K562 (cell line): ENCODE data around the gene TGM3. TPM values are rescaled to one million over a fixed set of nuclear protein-coding genes. Genes with fewer than 3 reads are reported as not detected.

Experiments
- ATAC-seq: fragments of 200-7000 bp; cut with Tn5 transposase; 3 replicates; pipeline ENCODE4 v1.9.1; 2020; ENCODE audit warnings: moderate library complexity
- BruUV-seq: library from RNA; stranded (reverse); fragments of 400-500 nt; replicated peaks from 2 replicates; lab custom pipeline; 2021; lab: Mats Ljungman, UMichigan
- CTCF ChIA-PET: fragments of 300-600 bp; formaldehyde crosslinking; extraction: SDS; loops from one replicate; lab custom pipeline; 2021; ENCODE audit warnings: low intra/inter-chr PET ratio; lab: Yijun Ruan, JAX
- POLR2A ChIA-PET: fragments of 300-600, 350-650 bp; sonication (Branson Sonifier 250); formaldehyde crosslinking; extraction: SDS; loops from one replicate; lab custom pipeline; 2021; ENCODE audit warnings: antibody characterized with exemption, inconsistent platforms; lab: Yijun Ruan, JAX
- DNase-seq, 4 experiments: peaks; one replicate each; pipeline versions ENCODE4 v3.0.0 to v3.0.0-alpha.2; 2011 to 2018; ENCODE audit warnings: low spot score in 3 of 4, mixed read lengths in 3 of 4; ENCODE audit errors: extremely low read depth in 1 of 4
- FAIRE-seq: peaks from 2 replicates; lab custom pipeline; 2011; peaks lifted over from hg19 to GRCh38; lab: Jason Lieb, UNC
- H2AFZ ChIP-seq: 2 replicates; pipeline ENCODE4 v1.6.0; 2011; ENCODE audit warnings: low read depth, low read length, control low read depth, inconsistent platforms
- H3K27ac ChIP-seq: fragments of 200-600 bp; 3 replicates; pipeline ENCODE4 v1.8.0; 2011; ENCODE audit warnings: low read depth, mild to moderate bottlenecking, control low read depth, inconsistent platforms, low read length, moderate library complexity, mixed read lengths; ENCODE audit errors: extremely low read depth
- H3K27me3 ChIP-seq, 2 experiments: fragments of 300-600 bp in 1 of 2; 2 replicates in 1 of 2; 3 replicates in 1 of 2; pipeline versions ENCODE4 v1.6.0 to v1.8.0; 2011; ENCODE audit warnings: inconsistent platforms in 2 of 2, low read length in 2 of 2, mild to moderate bottlenecking in 1 of 2, mixed read lengths in 1 of 2, moderate library complexity in 1 of 2; ENCODE audit not compliant: control insufficient read depth in 2 of 2, insufficient read depth in 2 of 2
- H3K36me3 ChIP-seq: fragments of 300-600 bp; 3 replicates; pipeline ENCODE4 v1.8.0; 2011; ENCODE audit warnings: mild to moderate bottlenecking, low read length, inconsistent platforms; ENCODE audit not compliant: control insufficient read depth, insufficient read depth
- H3K4me1 ChIP-seq, 2 experiments: fragments of 200-600 bp in 1 of 2; replicated peaks in 1 of 2; 2 replicates in 1 of 2; 3 replicates in 1 of 2; pipeline versions ENCODE4 v1.5.1 to v1.8.0; 2011; ENCODE audit warnings: inconsistent platforms in 2 of 2, low read length in 2 of 2, mild to moderate bottlenecking in 1 of 2, mixed read lengths in 1 of 2, moderate library complexity in 1 of 2; ENCODE audit not compliant: control insufficient read depth in 2 of 2, insufficient read depth in 2 of 2
- H3K4me2 ChIP-seq: 2 replicates; pipeline ENCODE4 v1.6.1; 2011; ENCODE audit warnings: low read length, control low read depth, inconsistent platforms, mixed read lengths; ENCODE audit not compliant: insufficient read depth
- H3K4me3 ChIP-seq: fragments of 200-600 bp; sonication (generic), shearing (Covaris generic); 2 replicates; pipeline ENCODE4 v1.5.1; 2016; ENCODE audit warnings: control low read depth, inconsistent platforms
- H3K79me2 ChIP-seq: fragments of 200-600 bp; 3 replicates; pipeline ENCODE4 v1.8.0; 2011; ENCODE audit warnings: low read length, inconsistent platforms; ENCODE audit not compliant: control insufficient read depth, insufficient read depth
- H3K9ac ChIP-seq, 2 experiments: 2 replicates each; pipeline versions ENCODE4 v1.6.0 to v1.6.1; 2011; ENCODE audit warnings: low read depth in 2 of 2, low read length in 2 of 2, control low read depth in 1 of 2, inconsistent platforms in 1 of 2, mild to moderate bottlenecking in 1 of 2, mixed read lengths in 1 of 2; ENCODE audit not compliant: insufficient read depth in 1 of 2
- H3K9me1 ChIP-seq: one replicate; pipeline ENCODE4 v1.6.0; 2011; ENCODE audit warnings: inconsistent platforms, mild to moderate bottlenecking, low read length, moderate library complexity; ENCODE audit not compliant: control insufficient read depth, insufficient read depth
- H3K9me3 ChIP-seq: replicated peaks from 2 replicates; pipeline ENCODE4 v1.5.1; 2011; ENCODE audit warnings: low read depth, low read length, inconsistent platforms; ENCODE audit not compliant: control insufficient read depth, insufficient read depth
- H4K20me1 ChIP-seq: replicated peaks from 2 replicates; pipeline ENCODE4 v1.6.1; 2011; ENCODE audit warnings: low read length, inconsistent platforms, mixed read lengths; ENCODE audit not compliant: control insufficient read depth, insufficient read depth
- BRD9 ChIP-seq: fragments of 450-650 bp; IDR thresholded peaks from 2 replicates; pipeline ENCODE4 v1.6.1; 2018; ENCODE audit warnings: low read depth; ENCODE audit not compliant: partially characterized antibody
- CAMTA2 ChIP-seq: fragments of 250-450 bp; sonication (Bioruptor Pico); conservative IDR thresholded peaks from 2 replicates; pipeline ENCODE4 v1.5.1; 2022
- CBX3 ChIP-seq, 2 experiments: IDR thresholded peaks; 1 replicate in 1 of 2; 2 replicates in 1 of 2; pipeline ENCODE4 v1.6.1; 2012; ENCODE audit warnings: inconsistent platforms in 2 of 2, low read length in 2 of 2, borderline replicate concordance in 1 of 2, control low read depth in 1 of 2
- COPS2 ChIP-seq: fragments of 450-650 bp; conservative IDR thresholded peaks from 2 replicates; pipeline ENCODE4 v1.6.1; 2016; ENCODE audit warnings: mild to moderate bottlenecking, moderate library complexity
- E2F3 ChIP-seq: fragments of 250-450 bp; sonication (Bioruptor Pico); IDR thresholded peaks from 2 replicates; pipeline ENCODE4 v1.4.0; 2020; ENCODE audit warnings: mild to moderate bottlenecking
- KDM5B ChIP-seq: fragments of 200-600 bp; sonication (generic); IDR thresholded peaks from 2 replicates; pipeline ENCODE4 v1.6.1; 2012; ENCODE audit warnings: low read depth, mild to moderate bottlenecking, moderate library complexity, low read length, control low read depth, inconsistent platforms; ENCODE audit not compliant: insufficient replicate concordance
- KLF1 ChIP-seq: fragments of 450-650 bp; IDR thresholded peaks from 2 replicates; pipeline ENCODE4 v1.6.1; 2016; ENCODE audit warnings: missing genetic modification characterization, missing compliant biosample characterization
- KLF6 ChIP-seq: fragments of 250-450 bp; sonication (Bioruptor Pico); IDR thresholded peaks from 2 replicates; pipeline ENCODE4 v1.4.0; 2020; ENCODE audit warnings: mild to moderate bottlenecking, moderate library complexity, borderline replicate concordance
- MEF2D ChIP-seq: conservative IDR thresholded peaks from 2 replicates; pipeline ENCODE4 v1.6.1; 2016; ENCODE audit warnings: low read depth, missing genetic modification characterization, missing compliant biosample characterization
- NUFIP1 ChIP-seq: fragments of 450-650 bp; IDR thresholded peaks from 2 replicates; pipeline ENCODE4 v1.6.1; 2018; ENCODE audit not compliant: partially characterized antibody
- POLR2H ChIP-seq: IDR thresholded peaks from 2 replicates; pipeline ENCODE4 v1.6.1; 2016; ENCODE audit warnings: missing genetic modification characterization, low read depth, mild to moderate bottlenecking, control low read depth, missing compliant biosample characterization, moderate library complexity
- PRMT5 ChIP-seq: sonication (generic); formaldehyde crosslinking; IDR thresholded peaks from 2 replicates; pipeline ENCODE4 v1.5.0; 2020; ENCODE audit warnings: missing genetic modification reagents
- SMAD3 ChIP-seq: fragments of 450-650 bp; formaldehyde crosslinking; conservative IDR thresholded peaks from 2 replicates; pipeline ENCODE4 v1.4.0; 2020; ENCODE audit warnings: mild to moderate bottlenecking
- SMARCE1 ChIP-seq: fragments of 450-650 bp; IDR thresholded peaks from 2 replicates; pipeline ENCODE4 v1.7.1; 2016; ENCODE audit warnings: mild to moderate bottlenecking
- SP2 ChIP-seq: IDR thresholded peaks from 2 replicates; pipeline ENCODE4 v1.6.1; 2011; ENCODE audit warnings: mild to moderate bottlenecking, low read depth, low read length, moderate library complexity; ENCODE audit not compliant: poor library complexity, severe bottlenecking; ENCODE audit errors: extremely low read depth
- ZC3H8 ChIP-seq: fragments of 450-650 bp; IDR thresholded peaks from 2 replicates; pipeline ENCODE4 v1.6.1; 2017
- ZFP36 ChIP-seq: fragments of 150-350 bp; IDR thresholded peaks from 2 replicates; pipeline ENCODE4 v1.6.1; 2018; ENCODE audit warnings: low read length, low read depth; ENCODE audit not compliant: partially characterized antibody
- ZNF184 ChIP-seq: sonication (generic); formaldehyde crosslinking; IDR thresholded peaks from 2 replicates; pipeline ENCODE4 v1.5.0; 2020; ENCODE audit warnings: missing genetic modification reagents
- ZNF584 ChIP-seq: fragments of 200-800 bp; sonication (Bioruptor generic); IDR thresholded peaks from 2 replicates; pipeline ENCODE4 v1.6.1; 2016; ENCODE audit warnings: low read depth, mild to moderate bottlenecking, missing genetic modification characterization, missing compliant biosample characterization
- ZNF778 ChIP-seq: fragments of 450-650 bp; formaldehyde crosslinking; IDR thresholded peaks from 2 replicates; pipeline ENCODE4 v1.4.0; 2020; ENCODE audit warnings: mild to moderate bottlenecking, moderate library complexity
- WGBS: fragments of 100-300 bp; shearing (Covaris generic); methylation state at CpG from one replicate; pipeline ENCODE4 v1.1.6; 2016; ENCODE audit warnings: low coverage, mixed read lengths; ENCODE audit not compliant: insufficient coverage; ENCODE audit errors: missing lambda C conversion rate; 5-methylcytosine and 5-hydroxymethylcytosine counted together
- in situ Hi-C: fragments of 300-500 bp; cut with MboI; formaldehyde crosslinking; loops from 4 replicates; pipeline ENCODE4 v1.15.0; 2018; ENCODE audit warnings: inconsistent platforms, mixed read lengths
- intact Hi-C: fragments of 100-400 bp; cut with micrococcal nuclease; formaldehyde crosslinking; loops from 2 replicates; pipeline ENCODE4 v1.14.2; 2022
- polyA plus RNA-seq, 8 experiments: library from polyadenylated mRNA; depleted of rRNA in 4 of 8; stranded (reverse) in 5 of 8; unstranded in 3 of 8; fragments of >200 nt; fragmentation: Nextera tagmentation in 2 of 8; fragmentation: Illumina TruSeq in 1 of 8; extraction: Ambion mirVana in 2 of 8; extraction: Trizol in 1 of 8; gene quantifications; 2 replicates each; pipeline versions ENCODE4 v1.2.1 to v1.2.3, GENCODE V29; 2011 to 2014; ENCODE audit warnings: inconsistent platforms in 1 of 8, missing spikeins in 1 of 8
- total RNA-seq, 7 experiments: library from RNA; depleted of rRNA in 6 of 7; stranded (reverse); fragments of >200 nt in 6 of 7; fragmentation: Illumina TruSeq in 2 of 7; extraction: Trizol in 2 of 7; gene quantifications; 2 replicates each; pipeline versions ENCODE4 v1.2.1 to v1.2.3, GENCODE V29; 2011 to 2021; ENCODE audit warnings: low replicate concordance in 1 of 7

Gene TGM3
- total and polyA plus RNA-seq, 9 of the 15 experiments (the other 6 are each of a cell fraction or from before 2014, with no cell fraction given) = not detected

GRCh38 chr20:2341336-2341735 is 45.5 kb downstream of the TGM3 start:
- ChIA-PET CTCF (no interaction called here), POLR2A (interaction anchor here (0.8 kb wide), 1 partner anchor 180 kb away, joined by 3 read pairs; no protein-coding TSS in a partner anchor)
- Histone ChIP-seq H3K27me3 (peaks cover 2 to 21% of the 10 kb centered on the region in 2 experiments; a peak in 3 of 5 replicates), H3K9me1 (no peaks in the 10 kb centered on the region), H3K4me1 (no peaks in the 10 kb centered on the region; a peak in 1 of 5 replicates), H3K4me2 (no peak overlapping the region), H3K9ac (no peak overlapping the region), H3K9me3 (no peaks in the 10 kb centered on the region), H2AFZ (no peak overlapping the region), H3K36me3 (no peaks in the 10 kb centered on the region), H3K4me3 (no peak overlapping the region), H4K20me1 (no peaks in the 10 kb centered on the region), H3K27ac (no peak overlapping the region), H3K79me2 (no peaks in the 10 kb centered on the region)
- no peak for TF ChIP-seq PRMT5 (CRISPR knock-in tag)
- no peak for TF ChIP-seq KDM5B
- no peak for TF ChIP-seq ZC3H8
- FAIRE-seq (no peak), DNase-seq (no peak), ATAC-seq (0 out of 3 replicates have a peak, but pooled peaks have one; percentile 56)
- WGBS = 2% methylated on average over 7 of the region's 7 CpGs
- no TSS peak for BruUV-seq
- in situ Hi-C loops (loop anchor here (5.0 kb wide), 1 partner anchor 129 kb away; no protein-coding TSS in a partner anchor), intact Hi-C loops (no loop called here)

- POLR2A ChIA-PET = no interaction called here
- DNase-seq (no peak), FAIRE-seq (no peak), ATAC-seq (no peak)
- H3K79me2 ChIP-seq = no peaks in the 10 kb centered on the region
- peaks cover 2 to 17% of the 10 kb centered on the region in 2 experiments; a peak in 3 of 5 replicates for H3K27me3 ChIP-seq
- intact Hi-C loops (no loop called here), in situ Hi-C loops (loop anchor here (5.0 kb wide), 1 partner anchor 130 kb away; no protein-coding TSS in a partner anchor)
- H4K20me1 ChIP-seq = no peaks in the 10 kb centered on the region
- H2AFZ ChIP-seq = no peak overlapping the region
- CTCF ChIA-PET = no interaction called here
- H3K4me1 ChIP-seq = no peaks in the 10 kb centered on the region; a peak in 1 of 5 replicates
- no peak overlapping the region for H3K4me3 ChIP-seq
- H3K9ac ChIP-seq = no peak overlapping the region
- no peak overlapping the region for H3K27ac ChIP-seq
- H3K9me1 ChIP-seq = no peaks in the 10 kb centered on the region
- no TSS peak for BruUV-seq
- no peaks in the 10 kb centered on the region for H3K36me3 ChIP-seq
- no peak overlapping the region for H3K4me2 ChIP-seq
- H3K9me3 ChIP-seq = no peaks in the 10 kb centered on the region
- 10% methylated on average over 3 of the region's 3 CpGs for WGBS
- no peak for TF ChIP-seq KLF1 (tag)
- TF ChIP-seq KLF6 (CRISPR knock-in tag) = no peak
- no peak for TF ChIP-seq BRD9
- no peak for TF ChIP-seq SP2
- no peak for TF ChIP-seq SMAD3 (CRISPR knock-in tag)
- TF ChIP-seq ZNF778 (CRISPR knock-in tag) = no peak
- no peak for TF ChIP-seq NUFIP1
- no peak for TF ChIP-seq E2F3 (CRISPR knock-in tag)
- no peak for TF ChIP-seq MEF2D (tag)
- no peak for TF ChIP-seq COPS2
- TF ChIP-seq ZFP36 = no peak
- TF ChIP-seq ZNF584 = no peak
- TF ChIP-seq CAMTA2 (CRISPR knock-in tag) = no peak
- TF ChIP-seq POLR2H (tag) = no peak
- TF ChIP-seq ZNF184 = no peak
- TF ChIP-seq CBX3 (IDR thresholded peaks at IDR 0.05; ENCODE audit: borderline replicate concordance in 1 of 2, low read length in 2 of 2) = no peak
- TF ChIP-seq SMARCE1 = no peak
These were observed 46.4 kb downstream of the TGM3 start for GRCh38 chr20:2342243-2342642.
